H1 (cell line): Measurements from ENCODE around the gene PPP1R1A. TPM values are rescaled to one million over a fixed set of nuclear protein-coding genes. Genes with fewer than 3 reads are reported as not detected.

Source experiments
- CTCF ChIA-PET: fragments of 300-600 bp; sonication (Branson Sonifier 250); formaldehyde crosslinking; loops from one replicate; lab custom pipeline; 2021; ENCODE audit not compliant: partially characterized antibody; lab: Charles Lee
- POLR2A ChIA-PET: fragments of 300-600 bp; sonication (Branson Sonifier 250); formaldehyde crosslinking; loops from one replicate; lab custom pipeline; 2021; ENCODE audit warnings: inconsistent platforms; ENCODE audit not compliant: partially characterized antibody; lab: Charles Lee
- DNase-seq, 2 experiments: peaks; one replicate each; pipeline versions ENCODE4 v3.0.0 to v3.0.0-alpha.2; 2010 to 2022; ENCODE audit warnings: low spot score in 2 of 2, low read depth in 1 of 2, mixed read lengths in 1 of 2
- FAIRE-seq: peaks from 2 replicates; lab custom pipeline; 2011; peaks lifted over from hg19 to GRCh38; lab: Jason Lieb, UNC
- H2AFZ ChIP-seq: 2 replicates; pipeline ENCODE4 v1.8.1; 2012; ENCODE audit warnings: low read length, inconsistent platforms
- H2AK5ac ChIP-seq: 2 replicates; pipeline ENCODE4 v1.6.1; 2013; ENCODE audit warnings: low read depth, low read length
- H2BK120ac ChIP-seq: replicated peaks from 2 replicates; pipeline ENCODE3; 2013; ENCODE audit warnings: low read depth, low read length, inconsistent platforms
- H2BK12ac ChIP-seq: 2 replicates; pipeline ENCODE4 v1.6.1; 2013; ENCODE audit warnings: low read depth, low read length
- H2BK15ac ChIP-seq: 2 replicates; pipeline ENCODE4 v1.6.1; 2013; ENCODE audit warnings: low read length
- H2BK20ac ChIP-seq: 2 replicates; pipeline ENCODE4 v1.6.1; 2013; ENCODE audit warnings: low read length
- H2BK5ac ChIP-seq: 2 replicates; pipeline ENCODE4 v1.6.1; 2013; ENCODE audit warnings: low read depth, low read length
- H3K14ac ChIP-seq: 2 replicates; pipeline ENCODE4 v1.6.1; 2013; ENCODE audit warnings: inconsistent platforms; ENCODE audit not compliant: insufficient read length
- H3K18ac ChIP-seq: 2 replicates; pipeline ENCODE4 v1.6.1; 2013; ENCODE audit warnings: low read length; ENCODE audit errors: extremely low read depth
- H3K23ac ChIP-seq: 2 replicates; pipeline ENCODE4 v1.6.1; 2013; ENCODE audit warnings: inconsistent platforms; ENCODE audit not compliant: insufficient read length
- H3K23me2 ChIP-seq: 2 replicates; pipeline ENCODE4 v1.6.1; 2013; ENCODE audit warnings: low read depth, low read length
- H3K27ac ChIP-seq: 2 replicates; pipeline ENCODE4 v1.6.1; 2011; ENCODE audit warnings: low read depth, low read length, inconsistent platforms
- H3K27me3 ChIP-seq, 4 experiments: replicated peaks in 1 of 4; 1 replicate in 1 of 4; 2 replicates in 3 of 4; pipeline versions ENCODE4 v1.6.1 to v1.8.1; 2011 to 2013; ENCODE audit warnings: low read length in 3 of 4, mild to moderate bottlenecking in 3 of 4, inconsistent platforms in 2 of 4, mixed read lengths in 2 of 4, moderate library complexity in 1 of 4; ENCODE audit not compliant: control insufficient read depth in 3 of 4, insufficient read depth in 3 of 4; ENCODE audit errors: extremely low read depth in 1 of 4
- H3K36me3 ChIP-seq, 4 experiments: 2 replicates each; pipeline versions ENCODE4 v1.6.1 to v1.8.1; 2011 to 2013; ENCODE audit warnings: mild to moderate bottlenecking in 4 of 4, low read length in 3 of 4, moderate library complexity in 2 of 4, control low read depth in 1 of 4, inconsistent platforms in 1 of 4; ENCODE audit not compliant: insufficient read depth in 4 of 4, control insufficient read depth in 2 of 4
- H3K4ac ChIP-seq: replicated peaks from 2 replicates; pipeline ENCODE3; 2013; ENCODE audit warnings: low read length, low read depth, mixed read lengths, inconsistent platforms; ENCODE audit not compliant: insufficient read length
- H3K4me1 ChIP-seq, 4 experiments: replicated peaks in 1 of 4; 1 replicate in 1 of 4; 2 replicates in 3 of 4; pipeline versions ENCODE4 v1.6.1 to v1.8.1; 2011 to 2013; ENCODE audit warnings: low read length in 3 of 4, inconsistent platforms in 2 of 4, mixed read lengths in 1 of 4; ENCODE audit not compliant: insufficient read depth in 4 of 4, control insufficient read depth in 3 of 4
- H3K4me2 ChIP-seq, 2 experiments: 2 replicates each; pipeline versions ENCODE4 v1.6.1 to v1.8.1; 2011 to 2013; ENCODE audit warnings: low read depth in 2 of 2, low read length in 2 of 2, control low read depth in 1 of 2, inconsistent platforms in 1 of 2, mild to moderate bottlenecking in 1 of 2; ENCODE audit not compliant: insufficient read depth in 1 of 2
- H3K4me3 ChIP-seq, 4 experiments: fragments of 200-600, 300-600 bp in 1 of 4; sonication (generic), shearing (Covaris generic), sonication (Bioruptor Twin) in 1 of 4; 2 replicates each; pipeline versions ENCODE4 v1.5.1 to v1.8.1; 2011 to 2016; ENCODE audit warnings: low read length in 4 of 4, low read depth in 3 of 4, control low read depth in 2 of 4, inconsistent platforms in 2 of 4, mild to moderate bottlenecking in 2 of 4, mixed read lengths in 1 of 4, moderate library complexity in 1 of 4; ENCODE audit not compliant: insufficient read depth in 2 of 4; ENCODE audit errors: extremely low read depth in 1 of 4
- H3K56ac ChIP-seq: replicated peaks from 2 replicates; pipeline ENCODE3; 2013; ENCODE audit warnings: low read depth, mild to moderate bottlenecking, mixed read lengths, low read length, inconsistent platforms; ENCODE audit not compliant: insufficient read length
- H3K79me1 ChIP-seq: 2 replicates; pipeline ENCODE4 v1.6.1; 2013; ENCODE audit warnings: low read depth, low read length, control low read depth
- H3K79me2 ChIP-seq, 2 experiments: 2 replicates each; pipeline versions ENCODE4 v1.6.1 to v1.8.1; 2012 to 2013; ENCODE audit warnings: low read length in 2 of 2, mild to moderate bottlenecking in 2 of 2, inconsistent platforms in 1 of 2; ENCODE audit not compliant: insufficient read depth in 2 of 2, control insufficient read depth in 1 of 2
- H3K9ac ChIP-seq, 4 experiments: replicated peaks in 1 of 4; 1 replicate in 1 of 4; 2 replicates in 3 of 4; pipeline versions ENCODE4 v1.6.1 to v1.8.1; 2011 to 2013; ENCODE audit warnings: low read depth in 3 of 4, low read length in 3 of 4, control low read depth in 2 of 4, mild to moderate bottlenecking in 2 of 4, moderate library complexity in 2 of 4, inconsistent platforms in 1 of 4; ENCODE audit errors: extremely low read depth in 1 of 4
- H3K9me3 ChIP-seq, 2 experiments: 2 replicates each; pipeline versions ENCODE4 v1.6.1 to v1.8.1; 2012 to 2013; ENCODE audit warnings: mild to moderate bottlenecking in 2 of 2, moderate library complexity in 2 of 2, control low read depth in 1 of 2, inconsistent platforms in 1 of 2, low read depth in 1 of 2, low read length in 1 of 2, mixed read lengths in 1 of 2; ENCODE audit not compliant: insufficient read depth in 2 of 2
- H4K20me1 ChIP-seq, 2 experiments: replicated peaks in 1 of 2; 2 replicates each; pipeline versions ENCODE3 to v1.8.1; 2011 to 2013; ENCODE audit warnings: inconsistent platforms in 2 of 2, low read length in 2 of 2, mild to moderate bottlenecking in 1 of 2; ENCODE audit not compliant: insufficient read depth in 2 of 2, control insufficient read depth in 1 of 2
- H4K5ac ChIP-seq: 2 replicates; pipeline ENCODE4 v1.6.1; 2013; ENCODE audit warnings: low read length, low read depth, mixed read lengths, inconsistent platforms; ENCODE audit not compliant: insufficient read length
- H4K8ac ChIP-seq: 2 replicates; pipeline ENCODE4 v1.8.0; 2013; ENCODE audit warnings: mild to moderate bottlenecking, moderate library complexity, low read length, inconsistent platforms; ENCODE audit not compliant: insufficient read depth; ENCODE audit errors: extremely low read depth
- H4K91ac ChIP-seq: replicated peaks from 2 replicates; pipeline ENCODE3; 2013; ENCODE audit warnings: low read length, mixed read lengths, inconsistent platforms; ENCODE audit not compliant: insufficient read length
- GABPA ChIP-seq: IDR thresholded peaks from 2 replicates; pipeline ENCODE4 v1.6.1; 2011; ENCODE audit warnings: mild to moderate bottlenecking, low read length, moderate library complexity, borderline replicate concordance; ENCODE audit not compliant: insufficient read depth
- TBP ChIP-seq: IDR thresholded peaks from 2 replicates; pipeline ENCODE4 v1.6.1; 2011; ENCODE audit warnings: low read depth, low read length, improper control_type of control experiment
- TEAD4 ChIP-seq: IDR thresholded peaks from 2 replicates; pipeline ENCODE4 v1.6.1; 2012; ENCODE audit warnings: low read depth, low read length, inconsistent platforms, mixed read lengths
- WGBS, 2 experiments: shearing (Covaris generic) in 1 of 2; methylation state at CpG; one replicate each; pipeline versions ENCODE4 v1.1.6 to v1.1.7; 2013 to 2015; ENCODE audit warnings: low lambda C conversion rate in 2 of 2, mixed read lengths in 2 of 2, inconsistent platforms in 1 of 2, low coverage in 1 of 2, missing lambda C conversion rate in 1 of 2; ENCODE audit not compliant: insufficient replicate concordance in 2 of 2, insufficient coverage in 1 of 2, insufficient read length in 1 of 2; ENCODE audit errors: extremely low coverage in 1 of 2, missing lambda C conversion rate in 1 of 2; 5-methylcytosine and 5-hydroxymethylcytosine counted together
- polyA plus RNA-seq, 7 experiments: library from polyadenylated mRNA; depleted of rRNA in 3 of 7; stranded (reverse) in 5 of 7; unstranded in 2 of 7; fragments of >200 nt in 5 of 7; fragments of 200-250 nt in 2 of 7; gene quantifications; 1 replicate in 5 of 7; 2 replicates in 1 of 7; 4 replicates in 1 of 7; pipeline versions ENCODE4 v1.2.1 to v1.2.3, GENCODE V29; 2011 to 2013; ENCODE audit warnings: missing spikeins in 2 of 7, mixed read lengths in 2 of 7
- total RNA-seq: library from RNA; stranded (reverse); fragmentation: NEBNext Ultra II Directional; extraction: Animal tissue kit (Norgen Biotek cat#: 25700); gene quantifications from 2 replicates; pipeline ENCODE4 v1.2.1, GENCODE V29; 2021

PPP1R1A gene
- total and polyA plus RNA-seq, 2 of the 8 experiments (the other 6 are each of a cell fraction or from before 2014, with no cell fraction given) = 5.8 to 13.1 TPM

- Histone ChIP-seq H3K14ac (no peak overlapping the region), H2BK15ac (no peak overlapping the region), H3K9me3 (no peaks in the 10 kb centered on the region), H4K8ac (no peak overlapping the region), H3K79me1 (no peaks in the 10 kb centered on the region), H2BK120ac (no peak overlapping the region), H4K5ac (no peak overlapping the region), H3K79me2 (no peaks in the 10 kb centered on the region), H2BK20ac (no peak overlapping the region), H3K27ac (no peak overlapping the region), H3K23ac (no peak overlapping the region), H3K27me3 (peaks cover 0 to 13% (median 4%) of the 10 kb centered on the region in 4 experiments; a peak in 4 of 7 replicates), H3K4ac (no peak overlapping the region), H3K23me2 (no peaks in the 10 kb centered on the region), H3K56ac (no peak overlapping the region), H2BK12ac (no peak overlapping the region), H3K36me3 (no peaks in the 10 kb centered on the region), H3K18ac (no peak overlapping the region), H4K91ac (no peak overlapping the region), H2AFZ (no peak overlapping the region), H4K20me1 (no peaks in the 10 kb centered on the region), H3K4me1 (no peaks in the 10 kb centered on the region), H3K9ac (no peak overlapping the region), H2BK5ac (no peak overlapping the region), H3K4me2 (no peak overlapping the region), H2AK5ac (no peak overlapping the region), H3K4me3 (no peak overlapping the region)
- no peak for FAIRE-seq
- CTCF ChIA-PET = interaction anchor here (0.8 to 6.8 kb wide), 25 partner anchors 8 to 233 kb away, joined by 3 to 48 read pairs (median 4); no protein-coding TSS in a partner anchor
- DNase-seq = no peak
- 83% methylated on average over 5 of the region's 5 CpGs; no CpG with 5 or more reads in 1 of the 2 experiments for WGBS, 2 experiments
- POLR2A ChIA-PET = no interaction called here
- TF ChIP-seq TBP = no peak
- no peak for TF ChIP-seq GABPA
- no peak for TF ChIP-seq TEAD4
Observed at GRCh38 chr12:54603872-54604271, 15.4 kb upstream of the PPP1R1A start.
